Parathyroid adenoma (tissue), 2 donors: ENCODE results near the gene RAPGEF2.

Experiments used
- H2AFZ ChIP-seq: fragments of 300-600 bp; sonication (generic); one replicate; pipeline ENCODE4 v1.7.0; 2017; ENCODE audit warnings: antibody characterized with exemption, mild to moderate bottlenecking
- H3K27ac ChIP-seq: fragments of 300-600 bp; sonication (generic); one replicate; pipeline ENCODE4 v1.7.0; 2017
- H3K27me3 ChIP-seq: fragments of 300-600 bp; sonication (generic); one replicate; pipeline ENCODE4 v1.7.0; 2017; ENCODE audit warnings: low read length; ENCODE audit not compliant: control insufficient read depth, insufficient read depth
- H3K36me3 ChIP-seq: fragments of 300-600 bp; sonication (generic); one replicate; pipeline ENCODE4 v1.7.0; 2017; ENCODE audit warnings: low read length; ENCODE audit not compliant: control insufficient read depth, insufficient read depth
- H3K4me1 ChIP-seq: fragments of 300-600 bp; sonication (generic); one replicate; pipeline ENCODE4 v1.7.0; 2017; ENCODE audit warnings: control low read depth
- H3K4me2 ChIP-seq: fragments of 300-600 bp; sonication (generic); one replicate; pipeline ENCODE4 v1.7.0; 2017; ENCODE audit warnings: low read length
- H3K4me3 ChIP-seq: fragments of 300-600 bp; sonication (generic); one replicate; pipeline ENCODE4 v1.7.0; 2017; ENCODE audit warnings: low read depth, low read length
- H3K79me2 ChIP-seq: fragments of 300-600 bp; sonication (generic); one replicate; pipeline ENCODE4 v1.7.0; 2017; ENCODE audit warnings: control low read depth
- H3K9ac ChIP-seq: fragments of 300-600 bp; sonication (generic); one replicate; pipeline ENCODE4 v1.7.0; 2017; ENCODE audit warnings: mild to moderate bottlenecking
- H3K9me3 ChIP-seq: fragments of 300-600 bp; sonication (generic); one replicate; pipeline ENCODE4 v1.7.0; 2017; ENCODE audit warnings: low read length; ENCODE audit not compliant: control insufficient read depth
- TF ChIP-seq, protein P1 (sequence below): fragments of 300-600 bp; sonication (generic); IDR thresholded peaks from one replicate; pipeline ENCODE4 v1.7.0; 2017; ENCODE audit warnings: antibody characterized with exemption, mild to moderate bottlenecking
- donor health status: primary hyperparathyroidism.

Gene RAPGEF2

DNA sequence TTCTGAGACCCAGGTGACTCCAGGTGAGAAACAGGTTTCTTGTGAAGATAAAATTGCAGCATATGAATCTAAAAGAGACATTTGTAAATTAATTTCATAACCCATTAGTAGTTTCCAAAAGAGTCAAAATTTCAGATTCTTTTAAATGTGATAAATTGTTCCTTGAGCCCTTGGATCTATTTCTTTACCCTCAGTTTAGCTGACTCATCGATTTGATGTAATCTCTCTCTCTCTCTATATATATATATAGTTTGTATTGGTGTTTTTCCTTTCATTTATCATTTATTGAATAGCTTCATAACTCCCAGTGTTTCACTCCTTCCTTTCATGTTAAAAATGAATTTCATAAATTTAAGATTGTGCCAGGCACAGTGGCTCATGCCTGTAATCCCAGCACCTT is 96.9 kb downstream of the RAPGEF2 start:
- Histone ChIP-seq H3K79me2 (no peaks in the 10 kb centered on the region), H3K4me3 (no peak overlapping the region), H3K9ac (no peak overlapping the region), H3K9me3 (no peaks in the 10 kb centered on the region), H3K4me2 (no peak overlapping the region), H3K36me3 (no peaks in the 10 kb centered on the region), H3K27me3 (no peaks in the 10 kb centered on the region), H3K4me1 (no peaks in the 10 kb centered on the region), H3K27ac (no peak overlapping the region), H2AFZ (no peak overlapping the region)
- TF ChIP-seq, protein P1, sequence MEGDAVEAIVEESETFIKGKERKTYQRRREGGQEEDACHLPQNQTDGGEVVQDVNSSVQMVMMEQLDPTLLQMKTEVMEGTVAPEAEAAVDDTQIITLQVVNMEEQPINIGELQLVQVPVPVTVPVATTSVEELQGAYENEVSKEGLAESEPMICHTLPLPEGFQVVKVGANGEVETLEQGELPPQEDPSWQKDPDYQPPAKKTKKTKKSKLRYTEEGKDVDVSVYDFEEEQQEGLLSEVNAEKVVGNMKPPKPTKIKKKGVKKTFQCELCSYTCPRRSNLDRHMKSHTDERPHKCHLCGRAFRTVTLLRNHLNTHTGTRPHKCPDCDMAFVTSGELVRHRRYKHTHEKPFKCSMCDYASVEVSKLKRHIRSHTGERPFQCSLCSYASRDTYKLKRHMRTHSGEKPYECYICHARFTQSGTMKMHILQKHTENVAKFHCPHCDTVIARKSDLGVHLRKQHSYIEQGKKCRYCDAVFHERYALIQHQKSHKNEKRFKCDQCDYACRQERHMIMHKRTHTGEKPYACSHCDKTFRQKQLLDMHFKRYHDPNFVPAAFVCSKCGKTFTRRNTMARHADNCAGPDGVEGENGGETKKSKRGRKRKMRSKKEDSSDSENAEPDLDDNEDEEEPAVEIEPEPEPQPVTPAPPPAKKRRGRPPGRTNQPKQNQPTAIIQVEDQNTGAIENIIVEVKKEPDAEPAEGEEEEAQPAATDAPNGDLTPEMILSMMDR: no peak

DNA sequence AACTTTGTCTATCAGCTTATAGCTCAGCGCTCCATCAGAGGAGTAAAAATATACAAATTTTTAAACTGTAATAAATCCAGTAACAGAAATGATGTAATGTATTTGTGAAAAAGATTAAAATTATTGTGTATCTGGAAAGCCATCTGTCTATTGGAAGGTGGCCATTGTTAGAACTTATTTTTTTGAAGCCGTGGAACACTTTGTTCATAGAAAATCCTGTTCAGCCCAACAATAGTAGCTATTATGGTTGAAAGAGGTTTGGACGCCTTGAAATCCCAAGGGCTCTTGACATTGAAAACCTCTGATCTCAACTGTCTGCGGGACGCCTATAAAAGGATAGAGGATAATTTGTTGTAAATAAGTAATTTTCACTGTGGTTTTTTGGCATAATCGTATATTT is 98.3 kb downstream of the RAPGEF2 start:
- H3K4me3 ChIP-seq: no peak overlapping the region

DNA sequence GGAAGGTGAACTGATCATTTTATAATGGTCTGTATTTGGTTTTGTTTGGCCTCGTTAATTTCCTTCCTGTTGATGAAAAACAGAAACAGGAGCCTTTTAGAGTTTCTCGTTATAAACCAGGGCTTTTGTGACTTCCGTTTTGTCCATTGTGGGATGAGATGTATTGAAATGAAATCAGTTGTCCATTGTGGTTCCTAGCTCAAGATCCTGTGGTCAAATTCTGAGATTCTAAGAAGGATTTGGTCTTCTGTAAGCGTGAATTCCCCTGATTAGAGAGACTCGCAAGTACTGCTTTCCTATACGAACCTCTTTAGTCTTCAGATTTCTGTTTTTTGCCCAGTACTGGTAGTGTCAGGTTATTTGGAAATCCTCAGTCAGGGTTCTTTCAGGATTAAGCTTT is 101.7 kb downstream of the RAPGEF2 start:
- Histone ChIP-seq H3K9ac (no peak overlapping the region), H3K4me1 (no peaks in the 10 kb centered on the region), H3K4me3 (no peak overlapping the region), H3K4me2 (no peak overlapping the region), H3K27me3 (no peaks in the 10 kb centered on the region), H3K9me3 (no peaks in the 10 kb centered on the region), H3K79me2 (peaks cover 5% of the 10 kb centered on the region), H2AFZ (no peak overlapping the region), H3K36me3 (no peaks in the 10 kb centered on the region), H3K27ac (no peak overlapping the region)
- TF ChIP-seq, protein P1: no peak

More for the DNA sequence above, 98.3 kb downstream of the RAPGEF2 start:
- H3K9ac ChIP-seq: no peak overlapping the region
- no peaks in the 10 kb centered on the region for H3K27me3 ChIP-seq
- H3K27ac ChIP-seq: no peak overlapping the region
- H3K36me3 ChIP-seq: no peaks in the 10 kb centered on the region
- H2AFZ ChIP-seq: no peak overlapping the region
- H3K4me1 ChIP-seq: no peaks in the 10 kb centered on the region
- no peak overlapping the region for H3K4me2 ChIP-seq
- H3K79me2 ChIP-seq: peaks cover 3% of the 10 kb centered on the region
- TF ChIP-seq, protein P1: no peak
- no peaks in the 10 kb centered on the region for H3K9me3 ChIP-seq

DNA sequence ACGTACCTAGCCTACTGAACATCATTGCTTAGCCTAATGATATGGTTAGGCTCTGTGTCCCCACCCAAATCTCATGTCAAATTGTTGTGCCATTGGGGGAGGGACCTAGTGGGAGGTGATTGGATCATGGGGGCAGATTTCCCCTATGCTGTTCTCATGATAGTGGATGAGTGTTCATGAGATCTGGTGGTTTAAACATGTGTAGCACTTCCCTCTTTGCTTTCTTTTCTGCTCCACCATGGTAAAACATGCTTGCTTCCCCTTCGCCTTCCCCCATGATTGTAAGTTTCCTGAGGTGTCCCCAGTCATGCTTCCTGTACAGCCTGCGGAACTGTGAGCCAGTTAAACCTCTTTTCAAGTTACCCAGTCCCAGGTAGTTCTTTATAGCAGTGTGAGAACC is 102.6 kb downstream of the RAPGEF2 start:
- Histone ChIP-seq H3K79me2 (peaks cover 5% of the 10 kb centered on the region), H3K9ac (no peak overlapping the region), H3K27me3 (no peaks in the 10 kb centered on the region), H3K36me3 (no peaks in the 10 kb centered on the region), H3K4me2 (no peak overlapping the region), H3K4me3 (no peak overlapping the region), H3K4me1 (no peaks in the 10 kb centered on the region), H3K27ac (no peak overlapping the region), H3K9me3 (no peaks in the 10 kb centered on the region), H2AFZ (no peak overlapping the region)
- TF ChIP-seq, protein P1: no peak

DNA sequence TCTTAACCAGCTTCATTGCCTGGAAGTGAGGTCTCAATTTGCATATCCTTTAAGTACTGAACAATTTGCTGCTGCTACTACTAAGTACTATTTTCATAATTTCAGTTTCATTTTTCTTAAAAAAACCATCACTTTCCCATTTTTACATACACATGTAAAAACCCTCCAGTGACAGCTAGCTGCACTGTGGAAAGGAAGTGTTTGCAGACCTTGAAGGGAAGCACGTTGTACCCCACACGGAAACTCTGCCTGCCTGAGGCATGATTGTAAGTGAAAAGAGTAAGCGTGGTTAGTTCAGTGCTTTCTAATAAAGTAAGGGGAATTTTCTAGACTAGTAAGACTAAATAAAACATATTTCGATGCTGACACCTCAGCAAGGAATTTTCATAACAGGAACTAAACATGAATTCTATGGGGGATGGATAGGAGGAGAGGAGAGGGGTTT is 103.6 kb downstream of the RAPGEF2 start:
- no peak overlapping the region for H3K27ac ChIP-seq
- H3K9ac ChIP-seq: no peak overlapping the region
- no peaks in the 10 kb centered on the region for H3K4me1 ChIP-seq
- TF ChIP-seq, protein P1: no peak
- no peaks in the 10 kb centered on the region for H3K9me3 ChIP-seq
- H3K27me3 ChIP-seq: no peaks in the 10 kb centered on the region
- no peak overlapping the region for H3K4me3 ChIP-seq
- H2AFZ ChIP-seq: no peak overlapping the region
- H3K36me3 ChIP-seq: no peaks in the 10 kb centered on the region
- H3K4me2 ChIP-seq: no peak overlapping the region
- H3K79me2 ChIP-seq: peaks cover 8% of the 10 kb centered on the region
